GM19238 (cell line): ENCODE data around the gene TBC1D22A.
"Not testable (repeated sequence)": the region's sequence is repeated elsewhere in the genome, so short reads cannot be mapped to it uniquely, and the experiment has no call there.

ENCODE experiments used
- DNase-seq: peaks from one replicate; pipeline ENCODE4 v3.0.0; 2011; ENCODE audit warnings: low spot score; ENCODE audit not compliant: insufficient read length

The TBC1D22A gene, protein sequence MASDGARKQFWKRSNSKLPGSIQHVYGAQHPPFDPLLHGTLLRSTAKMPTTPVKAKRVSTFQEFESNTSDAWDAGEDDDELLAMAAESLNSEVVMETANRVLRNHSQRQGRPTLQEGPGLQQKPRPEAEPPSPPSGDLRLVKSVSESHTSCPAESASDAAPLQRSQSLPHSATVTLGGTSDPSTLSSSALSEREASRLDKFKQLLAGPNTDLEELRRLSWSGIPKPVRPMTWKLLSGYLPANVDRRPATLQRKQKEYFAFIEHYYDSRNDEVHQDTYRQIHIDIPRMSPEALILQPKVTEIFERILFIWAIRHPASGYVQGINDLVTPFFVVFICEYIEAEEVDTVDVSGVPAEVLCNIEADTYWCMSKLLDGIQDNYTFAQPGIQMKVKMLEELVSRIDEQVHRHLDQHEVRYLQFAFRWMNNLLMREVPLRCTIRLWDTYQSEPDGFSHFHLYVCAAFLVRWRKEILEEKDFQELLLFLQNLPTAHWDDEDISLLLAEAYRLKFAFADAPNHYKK

DNA sequence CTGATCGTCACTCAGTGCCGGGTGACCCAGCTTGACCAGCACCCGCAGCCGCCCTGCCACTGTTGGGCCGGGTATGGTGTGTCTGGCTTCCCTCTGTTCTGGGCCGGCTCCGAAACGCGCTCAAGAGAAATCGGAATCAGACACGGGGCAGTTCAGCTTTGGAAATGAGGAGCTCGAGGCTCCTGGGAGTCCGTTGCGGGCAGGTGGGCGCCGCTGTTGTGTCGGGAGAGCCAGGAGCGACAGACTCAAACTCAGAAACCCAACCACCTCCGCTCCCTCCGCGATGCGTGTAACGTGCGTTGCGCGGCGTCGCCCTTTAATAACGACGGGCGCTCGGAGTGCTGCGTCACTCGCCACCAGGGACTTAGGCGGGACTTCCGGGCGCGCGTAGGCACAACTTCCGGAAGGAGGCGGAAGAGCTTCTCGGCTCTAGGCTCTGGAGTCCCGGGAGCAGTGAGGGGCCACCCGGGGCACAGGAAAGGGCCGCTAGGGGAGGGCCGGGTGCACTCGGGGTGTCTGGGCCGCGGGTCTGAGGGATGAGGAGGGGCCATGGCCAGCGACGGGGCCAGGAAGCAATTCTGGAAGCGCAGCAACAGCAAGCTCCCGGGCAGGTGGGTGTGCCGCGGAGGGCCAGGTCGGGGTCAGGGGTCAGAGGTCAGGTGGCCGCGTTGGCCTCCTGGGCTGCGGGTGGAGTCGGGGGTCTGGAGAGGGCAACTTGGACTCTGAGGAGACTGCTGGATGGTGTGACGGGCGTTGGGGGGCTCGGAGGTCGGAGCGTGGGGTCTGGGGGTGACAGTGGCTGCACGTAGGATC, at the start of gene TBC1D22A:
TBC1D22A (plus strand) TSS at position 413 of the 813 bp plus-strand sequence; CDS start at position 550, 137 bp downstream.
- DNase-seq, result peak; percentile 96

DNA sequence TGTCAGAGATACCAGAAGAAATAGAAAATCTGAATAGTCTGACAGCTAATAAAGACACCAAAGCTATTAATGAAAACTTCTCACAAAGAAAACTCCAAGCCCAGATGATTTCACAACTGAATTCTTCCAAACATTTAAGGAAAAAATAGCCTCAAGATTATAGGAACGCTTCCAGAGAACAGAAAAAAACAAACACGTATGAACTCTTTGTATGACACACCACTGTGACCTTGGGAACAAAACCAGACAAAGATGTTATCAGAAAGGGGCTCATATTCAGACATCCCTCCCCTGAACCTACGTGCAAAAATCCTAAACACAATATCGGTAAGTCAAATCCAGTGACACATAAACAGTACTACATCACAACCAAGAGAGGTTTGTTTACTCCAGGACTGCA, 47.9 kb upstream of the TBC1D22A start:
- DNase-seq, result no peak

DNA sequence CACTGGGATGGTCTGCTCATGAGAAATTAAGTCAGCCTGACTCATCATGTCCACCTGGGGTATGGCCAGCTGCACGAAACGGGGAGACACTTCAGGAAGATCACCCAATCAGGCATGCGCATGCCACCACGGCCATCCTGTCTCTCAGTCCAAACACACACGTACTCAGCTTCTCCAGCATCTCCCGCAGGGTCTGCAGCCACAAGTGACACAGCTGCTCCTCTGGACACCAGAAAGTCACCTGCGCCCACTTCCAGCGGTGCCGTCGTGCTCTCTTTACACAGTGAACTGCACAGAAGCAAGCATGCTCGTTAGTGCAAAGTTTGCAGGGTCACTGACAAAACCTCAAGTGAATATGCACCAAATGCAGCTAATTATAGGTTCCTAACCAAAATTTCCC, 42.5 kb upstream of the TBC1D22A start:
- DNase-seq, result no peak

DNA sequence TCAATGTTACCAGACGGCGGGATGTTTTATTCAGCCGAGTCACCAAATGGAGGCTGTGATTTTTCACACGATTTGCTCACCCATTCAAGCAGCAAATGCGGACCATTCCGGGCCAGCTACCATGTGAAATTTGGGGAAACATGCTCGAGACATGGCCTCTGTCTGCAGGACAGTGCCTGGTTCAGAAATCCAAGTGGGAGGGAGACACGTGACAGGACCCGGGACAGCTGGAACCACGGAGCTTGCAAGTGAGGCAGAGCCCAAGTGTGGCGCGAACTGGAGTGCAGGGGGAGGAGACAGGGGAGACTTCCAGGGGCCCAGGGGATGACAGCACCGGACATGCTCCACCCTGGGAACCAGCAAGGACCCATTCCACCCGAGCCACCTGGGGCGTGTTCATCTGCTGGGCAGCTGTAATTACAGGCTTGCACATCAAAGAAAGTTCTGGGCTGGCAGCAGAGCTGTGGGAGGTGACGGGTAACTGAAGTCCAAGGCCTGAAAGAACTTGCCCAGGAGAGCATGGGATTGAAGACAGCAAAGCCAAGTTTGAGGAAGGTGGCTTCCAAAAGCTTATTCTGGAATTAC, 40.9 kb upstream of the TBC1D22A start:
- no peak for DNase-seq

DNA sequence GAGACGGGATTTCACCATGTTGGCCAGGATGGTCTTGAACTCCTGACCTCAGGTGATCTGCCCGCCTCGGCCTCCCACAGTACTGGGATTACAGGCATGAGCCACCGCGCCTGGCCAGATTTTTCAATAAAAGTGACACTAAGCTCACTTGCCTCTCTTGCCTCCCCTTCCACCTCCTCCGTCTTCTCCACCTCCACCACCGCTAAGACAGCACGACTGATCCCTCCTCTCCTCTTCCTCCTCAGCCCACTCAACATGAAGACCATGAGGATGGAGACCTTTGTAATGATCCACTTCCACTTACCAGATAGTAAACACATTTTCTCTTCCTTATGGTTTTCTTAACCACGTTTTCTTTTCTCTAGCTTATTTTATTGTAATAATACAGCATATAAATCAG, 38.6 kb upstream of the TBC1D22A start:
- DNase-seq, result no peak

DNA sequence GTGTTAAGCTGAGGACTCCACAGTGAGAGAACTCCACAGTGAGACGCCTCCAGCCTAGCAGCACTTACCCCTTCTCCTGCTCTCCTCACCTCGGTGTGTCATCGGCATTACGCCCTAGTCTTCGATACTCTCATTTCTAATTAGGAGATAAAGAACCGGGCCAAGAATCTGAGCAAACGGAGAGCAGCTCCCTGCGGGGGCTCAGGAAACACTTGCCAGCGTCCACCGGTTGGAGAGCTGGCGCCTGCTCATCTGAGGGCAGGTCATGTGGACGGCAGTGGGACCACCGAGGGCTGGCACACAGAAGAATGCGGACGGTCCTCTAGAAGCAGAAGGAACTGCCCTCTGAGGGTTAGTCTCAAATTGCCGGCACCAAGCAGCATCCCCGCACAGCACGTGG, 37.4 kb upstream of the TBC1D22A start:
- no peak for DNase-seq

DNA sequence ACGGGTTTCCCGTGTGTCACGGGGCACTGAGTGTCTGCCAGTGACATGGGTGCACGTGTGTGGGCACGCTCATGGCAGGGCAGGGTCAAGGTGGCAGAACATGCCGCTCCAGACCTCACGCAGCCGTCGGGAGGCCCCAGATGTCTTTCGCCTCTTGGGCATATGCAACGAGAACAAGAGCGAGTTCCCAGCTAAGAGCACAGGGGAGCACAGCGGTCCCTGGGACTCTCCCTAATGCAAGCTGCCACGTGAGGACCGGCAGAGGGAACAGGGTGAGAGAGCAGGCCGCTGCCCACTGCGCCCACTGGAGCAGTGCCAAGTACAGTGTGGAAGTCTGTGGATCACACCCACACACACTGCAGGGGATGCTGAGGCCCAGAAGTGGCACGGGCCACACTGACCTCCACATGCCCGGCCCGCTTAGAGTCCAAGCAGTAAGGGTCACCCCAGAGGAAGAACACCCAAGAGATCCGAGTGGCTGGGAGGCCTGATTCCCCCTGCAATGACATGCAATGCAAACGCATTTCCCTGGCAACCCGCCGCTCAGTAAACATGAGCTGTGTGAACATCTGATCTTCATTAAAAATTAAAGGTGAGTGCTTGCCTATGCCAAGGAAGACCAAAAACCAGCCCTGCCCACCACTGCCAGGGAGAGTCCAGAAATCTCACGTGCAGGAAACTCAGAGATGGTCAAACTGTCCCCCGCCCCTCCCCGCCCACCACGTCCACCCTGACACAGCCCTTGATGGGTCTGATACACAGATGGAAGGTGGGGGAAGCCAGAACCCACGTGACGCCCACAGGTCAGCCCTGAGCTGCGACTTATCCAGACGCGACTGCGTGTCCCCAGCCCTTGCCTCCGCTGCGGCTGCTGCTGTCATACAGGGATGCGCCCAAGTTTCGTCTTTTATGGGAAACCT, 36.1 kb upstream of the TBC1D22A start:
- no peak for DNase-seq

DNA sequence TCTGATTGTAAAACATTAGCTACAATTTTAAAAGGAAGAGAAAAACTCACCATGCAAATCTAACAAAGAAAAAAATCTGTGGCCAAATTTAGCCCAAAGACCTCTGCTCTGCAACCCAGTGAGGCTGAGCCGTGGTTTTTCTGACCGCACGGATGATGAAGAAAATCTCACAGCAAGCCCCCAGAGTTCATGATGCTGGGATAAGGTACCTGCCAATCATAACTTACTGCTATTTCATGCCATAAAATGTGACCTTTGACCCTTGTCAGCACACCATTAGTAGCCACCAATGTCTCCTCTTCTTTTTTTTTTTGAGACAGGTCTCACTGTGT, 35.5 kb upstream of the TBC1D22A start:
- no peak for DNase-seq

DNA sequence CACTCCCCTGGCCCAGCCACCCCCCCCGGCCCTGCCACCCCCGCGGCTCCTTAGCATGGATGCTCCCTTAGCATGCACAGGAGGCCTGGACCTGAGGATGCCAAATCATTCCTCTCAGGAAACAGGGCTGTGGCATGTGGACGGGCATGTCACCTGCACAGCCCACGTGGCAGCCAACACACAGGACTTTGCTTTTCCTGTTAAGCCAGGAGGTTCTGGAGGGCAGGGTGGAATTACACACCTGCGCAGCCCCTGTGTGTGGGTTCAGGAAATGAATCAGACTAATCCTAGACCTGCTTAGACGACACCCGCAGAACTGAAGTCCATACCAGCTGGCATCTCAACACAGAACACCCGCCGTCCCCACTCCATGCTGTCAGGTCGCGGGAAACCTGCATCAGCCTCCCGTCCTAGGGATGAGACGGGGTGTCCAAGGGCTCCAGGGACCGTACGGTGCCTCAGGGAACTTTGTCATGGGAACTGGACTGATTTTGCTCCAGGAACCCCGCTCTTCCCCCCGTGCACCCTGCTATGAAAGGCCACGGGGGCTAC, 34.6 kb upstream of the TBC1D22A start:
- no peak for DNase-seq

DNA sequence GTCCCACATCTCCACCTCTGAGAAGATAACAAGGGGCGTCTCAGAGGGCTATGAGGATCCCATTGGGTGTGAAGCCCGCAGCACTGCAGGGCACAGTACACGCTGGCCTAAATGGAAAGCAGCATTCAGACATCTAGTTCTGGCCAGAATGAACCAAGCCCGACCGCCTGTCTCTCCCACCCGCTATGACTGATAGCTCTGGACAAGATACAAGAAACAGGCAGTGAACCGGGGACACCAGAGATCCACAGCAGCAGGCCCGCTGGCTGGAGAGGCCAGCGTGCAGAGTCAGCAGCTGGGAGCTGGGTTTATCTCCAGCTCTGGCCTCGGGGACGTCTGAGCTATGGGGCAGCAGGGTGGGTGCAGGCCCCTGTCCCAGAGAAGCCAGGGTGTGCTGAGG, 34.0 kb upstream of the TBC1D22A start:
- DNase-seq, result no peak

DNA sequence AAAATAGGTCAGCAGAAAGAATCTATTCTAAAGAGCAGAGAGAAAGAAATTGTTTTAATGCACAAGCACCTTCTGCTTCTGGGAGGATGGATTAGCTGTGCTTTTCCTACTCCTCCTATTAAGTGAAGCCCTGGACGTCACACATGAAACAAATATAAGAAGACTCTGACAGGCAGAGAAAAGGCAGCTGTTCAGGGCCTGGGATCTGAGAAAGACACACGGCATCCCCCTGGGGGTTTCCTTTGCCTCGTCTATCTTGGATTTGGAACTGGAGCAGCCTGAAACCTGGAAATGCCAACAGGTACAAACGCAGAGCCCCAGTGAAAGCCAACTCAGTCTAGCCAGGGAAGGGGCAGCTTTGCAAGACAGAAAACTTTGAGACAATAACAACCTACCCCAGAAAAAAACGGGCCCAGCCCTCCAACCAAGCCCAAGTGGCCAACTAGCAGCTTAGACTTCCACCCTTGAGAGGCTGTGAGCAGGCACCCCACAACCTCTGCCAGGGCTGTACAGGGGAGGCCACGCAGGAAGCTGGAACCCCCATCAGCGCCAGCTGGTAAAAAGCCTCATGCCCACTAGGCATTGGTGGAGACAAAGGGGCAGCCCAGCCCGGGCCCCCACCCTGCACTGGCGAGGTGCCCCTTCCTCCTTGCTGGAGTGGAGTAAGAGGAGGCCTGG, 31.7 kb upstream of the TBC1D22A start:
- no peak for DNase-seq

DNA sequence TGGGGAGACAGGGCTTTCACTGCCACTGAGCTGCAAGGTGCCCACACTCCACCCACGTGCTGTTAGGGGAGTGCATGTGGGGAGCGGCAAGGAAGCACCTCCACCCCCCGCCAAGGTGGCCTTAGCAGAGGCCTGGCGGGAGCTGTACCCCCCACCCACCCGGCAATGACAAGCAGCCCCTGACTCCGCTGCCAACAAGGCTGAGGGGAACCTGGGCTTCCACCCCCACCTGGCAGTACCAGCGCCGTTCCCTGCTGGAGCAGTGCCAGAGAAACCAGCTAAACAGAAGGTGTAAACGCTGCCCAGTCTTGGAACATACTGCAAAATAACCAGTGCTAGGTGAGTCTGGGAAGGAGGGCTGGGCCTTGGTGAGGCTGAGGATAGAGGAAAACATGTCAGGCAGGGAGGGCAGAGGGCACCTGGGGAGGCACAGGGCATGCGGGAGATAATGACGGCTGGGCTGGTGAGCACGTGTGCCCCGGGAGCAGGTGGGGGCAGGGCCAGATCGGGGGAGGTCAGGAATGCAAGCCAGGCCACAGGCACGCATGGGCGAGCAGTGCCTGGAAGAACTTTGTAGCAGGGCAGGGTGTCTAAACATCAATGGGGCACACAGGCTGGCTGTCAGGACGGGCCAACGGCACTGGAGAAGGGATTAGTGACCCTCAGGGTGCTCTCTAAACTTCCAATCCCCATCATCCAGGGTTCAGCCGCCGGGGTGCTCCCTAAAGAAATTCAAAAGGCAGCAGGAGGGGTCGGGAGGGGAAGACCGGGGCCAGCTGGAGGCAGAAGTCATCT, 31.0 kb upstream of the TBC1D22A start:
- DNase-seq, result no peak

DNA sequence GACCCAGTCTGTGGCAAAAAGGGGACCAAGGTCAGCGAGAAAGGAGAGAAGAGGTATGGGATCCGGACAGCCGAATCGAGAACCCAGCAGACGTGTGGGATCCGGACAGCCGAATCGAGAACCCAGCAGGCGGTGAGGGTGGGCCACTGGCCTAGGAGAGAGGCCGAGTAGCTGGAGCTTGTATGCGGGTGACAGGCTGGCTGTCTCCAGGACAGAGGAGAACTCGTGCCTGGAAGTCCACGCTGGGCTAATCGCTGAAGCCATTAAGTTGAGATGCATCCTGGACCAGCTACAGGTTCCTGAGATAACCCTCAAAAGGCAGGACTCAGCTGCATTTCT, 30.4 kb upstream of the TBC1D22A start:
- DNase-seq, result no peak

DNA sequence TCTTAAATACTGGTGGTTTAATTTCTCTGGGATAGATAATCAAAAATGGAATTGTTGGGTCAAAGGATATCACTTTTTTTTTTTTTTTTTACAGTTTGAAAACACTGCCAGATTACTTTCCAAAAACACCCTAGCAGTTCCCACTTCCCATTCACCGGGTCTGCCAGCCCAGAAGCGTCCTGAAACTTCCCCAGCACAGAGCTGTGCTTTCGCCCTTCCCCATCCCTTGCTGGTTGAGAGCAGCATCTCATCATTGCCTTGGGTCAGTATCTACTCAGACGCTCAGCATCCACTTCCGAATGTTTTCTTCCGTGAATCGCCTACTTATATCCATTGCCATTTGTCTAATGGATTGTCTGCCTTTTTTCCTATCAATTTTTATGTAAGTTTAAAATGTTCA, 29.9 kb upstream of the TBC1D22A start:
- no peak for DNase-seq

DNA sequence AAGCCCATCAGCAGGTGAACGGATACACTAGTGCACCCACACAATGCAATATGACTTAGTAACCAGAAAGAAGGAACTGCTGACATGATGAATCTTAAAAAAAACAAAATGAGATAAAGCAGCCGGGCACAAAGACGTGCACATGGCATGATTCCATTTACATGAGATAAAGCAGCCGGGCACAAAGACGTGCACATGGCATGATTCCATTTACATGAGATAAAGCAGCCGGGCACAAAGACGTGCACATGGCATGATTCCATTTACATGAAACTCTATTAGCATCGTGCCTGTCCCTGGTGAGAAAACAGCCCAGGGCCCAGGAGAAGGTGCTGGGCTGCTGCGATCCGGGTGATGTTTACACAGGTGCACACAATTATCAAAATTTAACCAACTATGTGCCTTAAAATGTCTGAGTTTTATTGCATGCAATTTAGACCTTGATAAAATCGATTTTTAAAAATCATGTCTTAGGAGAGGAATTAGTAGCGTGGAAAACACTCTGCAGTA, 28.2 kb upstream of the TBC1D22A start:
- DNase-seq, result not testable (repeated sequence)

DNA sequence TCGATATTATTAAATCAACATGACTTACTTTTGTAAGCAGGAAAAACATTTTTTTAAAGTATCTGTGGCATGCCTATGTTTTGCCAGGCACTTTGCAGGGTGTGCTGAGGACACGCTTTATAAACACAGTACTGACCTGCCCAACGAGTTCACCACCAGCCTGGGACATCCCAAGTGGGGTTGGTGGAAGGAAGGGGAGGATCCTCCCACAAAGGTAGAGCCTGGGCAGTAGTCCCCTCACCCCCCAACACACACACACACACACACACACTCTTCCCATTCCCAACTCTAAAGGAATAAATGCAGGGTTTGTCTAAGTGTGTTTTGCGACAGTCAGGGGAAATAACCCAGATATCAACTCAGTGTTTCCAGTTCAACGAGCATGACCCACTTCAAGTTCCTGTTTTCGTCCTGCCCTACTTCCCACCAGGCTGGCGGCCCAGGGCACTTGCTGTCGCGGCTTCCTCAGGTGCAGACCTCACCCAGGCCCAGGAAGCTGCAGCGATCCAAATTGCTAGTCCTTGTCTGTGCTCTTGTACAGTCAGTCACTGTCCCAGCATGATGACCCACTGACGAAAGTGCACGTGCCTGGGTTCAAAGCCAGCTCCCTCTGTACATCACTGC, 27.5 kb upstream of the TBC1D22A start:
- DNase-seq, result peak; percentile 61

DNA sequence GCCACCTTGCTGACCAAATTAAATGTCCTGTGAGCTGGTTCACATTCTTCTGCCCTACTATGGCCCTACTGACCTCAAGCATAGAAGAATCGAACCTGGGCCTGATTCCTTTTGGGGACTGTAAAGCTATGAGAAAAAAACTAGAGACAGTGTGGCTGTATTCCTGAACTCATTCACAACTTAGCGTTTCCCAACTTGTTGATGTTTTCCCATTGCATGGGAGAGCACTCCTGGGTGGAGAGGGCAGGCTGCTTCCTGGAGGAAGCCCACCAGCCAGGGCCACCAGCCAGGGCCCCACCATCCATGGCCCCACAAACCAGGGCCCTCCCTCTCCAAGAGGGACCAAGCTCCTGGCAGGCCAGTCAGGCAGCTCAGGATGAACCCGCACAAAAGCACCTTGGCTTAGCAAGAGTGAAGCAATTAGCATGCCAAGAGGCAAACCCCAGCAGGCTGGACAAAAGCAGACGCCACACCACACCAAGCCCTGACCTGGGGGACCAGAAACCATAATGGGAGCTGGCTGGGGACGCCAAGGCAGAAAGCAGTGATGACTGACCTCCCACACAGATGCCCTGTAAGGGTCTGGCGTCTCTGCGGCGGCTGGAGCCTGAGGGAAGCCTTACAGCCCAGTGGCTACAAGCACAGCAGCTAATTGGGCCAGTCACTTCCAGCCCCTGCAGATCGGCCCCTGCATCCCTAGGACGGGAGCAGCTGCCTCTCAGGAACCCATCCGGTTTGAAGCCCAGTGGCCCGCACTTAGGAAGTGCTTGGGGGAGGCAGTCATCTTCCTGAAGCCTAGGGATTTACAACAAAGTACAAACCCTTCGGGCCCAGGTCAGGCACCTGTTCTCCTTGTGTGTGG, 26.5 kb upstream of the TBC1D22A start:
- no peak for DNase-seq

DNA sequence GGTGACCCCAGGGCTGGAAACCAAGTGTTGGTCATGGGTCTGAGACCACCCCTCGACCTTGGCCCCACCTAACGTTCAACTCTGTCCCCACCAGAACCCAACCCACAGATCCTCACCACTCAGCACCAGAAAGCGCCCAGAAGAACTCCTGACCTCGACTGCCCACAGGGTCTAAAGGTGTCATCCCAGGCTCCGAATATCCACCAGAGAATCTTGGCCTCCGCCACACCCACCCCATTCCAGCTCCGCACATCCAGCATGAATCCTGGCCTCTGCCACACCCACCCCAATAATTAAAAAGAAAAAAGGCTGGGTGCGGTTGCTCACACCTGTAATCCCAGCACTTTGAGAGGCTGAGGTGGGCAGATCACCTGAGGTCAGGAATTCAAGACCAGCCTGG, 25.7 kb upstream of the TBC1D22A start:
- DNase-seq, result no peak
